Fibroblast of skin of scalp (primary cell): ENCODE measurements around the gene ACACA.
"Not testable (repeated sequence)": the region's sequence is repeated elsewhere in the genome, so short reads cannot be mapped to it uniquely, and the experiment has no call there.

ENCODE experiments used
- DNase-seq: peaks from one replicate; pipeline ENCODE4 v3.0.0-alpha.2; 2013

The ACACA gene

DNA sequence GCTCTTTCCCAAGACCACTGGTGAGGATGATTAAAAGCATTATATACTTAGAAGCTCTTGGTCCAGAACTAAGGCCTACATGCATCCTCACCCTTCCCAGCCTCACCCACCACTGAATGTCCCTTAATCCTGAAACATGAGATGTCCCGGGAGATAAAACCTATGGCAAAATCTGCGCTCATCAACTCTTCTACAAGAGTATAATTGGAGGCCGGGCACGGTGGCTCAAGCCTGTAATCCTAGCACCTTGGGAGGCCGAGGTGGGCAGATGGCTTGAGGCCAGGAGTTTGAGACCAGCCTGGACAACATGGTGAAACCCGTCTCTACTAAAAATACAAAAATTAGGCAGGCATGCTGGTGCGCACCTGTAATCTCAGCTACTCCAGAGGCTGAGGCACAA lies 13.3 kb downstream of the ACACA start:
- DNase-seq, result no peak

DNA sequence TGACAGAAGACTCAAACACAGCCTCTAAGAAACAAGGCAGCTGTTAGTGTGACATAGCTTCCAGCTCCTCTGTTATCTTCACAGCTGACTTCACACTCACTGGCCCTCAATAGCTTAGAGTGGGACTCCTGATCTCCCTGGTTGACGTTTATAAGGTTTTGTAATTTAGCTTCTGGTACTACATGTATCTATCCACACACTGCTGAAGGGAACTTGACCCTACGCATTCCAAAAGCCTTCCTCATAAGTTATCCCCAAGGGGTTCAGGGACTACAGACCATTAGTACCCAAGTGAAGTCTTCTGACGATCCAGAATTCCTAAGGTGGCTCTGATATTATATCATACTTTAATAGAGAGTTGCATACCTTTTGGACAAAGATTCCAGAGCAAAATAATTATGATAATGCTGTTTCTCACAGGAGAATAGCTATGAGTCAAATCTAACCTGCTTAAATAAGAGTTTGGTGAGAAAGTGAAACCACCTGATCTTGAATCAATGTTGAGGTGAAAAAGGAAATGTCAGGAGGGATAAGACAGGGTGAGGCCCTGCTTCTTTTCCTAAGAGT lies 14.5 kb downstream of the ACACA start:
- DNase-seq, result peak; percentile 80

DNA sequence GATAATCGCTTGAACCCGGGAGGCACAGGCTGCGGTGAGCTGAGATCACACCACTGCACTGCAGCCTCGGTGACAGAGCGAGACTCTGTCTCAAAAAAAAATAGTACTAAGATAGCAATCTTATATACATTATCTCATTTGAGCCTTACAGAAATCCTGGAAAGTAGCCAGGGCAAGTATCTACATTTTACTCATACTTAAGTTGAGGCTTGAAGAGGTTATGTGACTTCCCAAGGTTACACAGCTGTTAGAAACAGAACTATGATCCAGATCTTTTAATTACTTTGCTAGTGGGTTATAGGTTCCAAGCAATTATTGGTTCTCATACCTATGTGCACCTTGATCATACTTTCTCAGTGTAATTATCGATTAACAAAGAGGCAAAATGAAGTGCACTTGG lies 15.5 kb downstream of the ACACA start:
- DNase-seq, result peak; percentile 44

DNA sequence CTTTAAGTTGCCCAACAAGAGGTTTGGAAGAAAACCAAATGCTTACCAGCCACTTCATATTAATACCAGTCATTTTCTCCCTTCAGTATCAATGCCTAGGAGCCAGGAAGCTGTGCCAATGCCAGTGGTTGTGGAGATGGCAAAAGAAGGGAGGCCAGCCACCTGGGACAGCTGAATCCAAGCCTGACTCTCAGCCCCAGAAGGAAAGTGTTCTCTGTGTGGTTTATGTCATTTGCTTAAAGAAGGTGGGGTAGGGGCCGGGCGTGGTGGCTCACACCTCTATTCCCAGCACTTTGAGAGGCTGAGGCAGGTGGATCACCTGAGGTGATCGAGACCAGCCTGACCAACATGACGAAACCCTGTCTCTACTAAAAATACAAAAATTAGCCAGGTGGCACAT lies 17.5 kb downstream of the ACACA start:
- DNase-seq, result no peak

DNA sequence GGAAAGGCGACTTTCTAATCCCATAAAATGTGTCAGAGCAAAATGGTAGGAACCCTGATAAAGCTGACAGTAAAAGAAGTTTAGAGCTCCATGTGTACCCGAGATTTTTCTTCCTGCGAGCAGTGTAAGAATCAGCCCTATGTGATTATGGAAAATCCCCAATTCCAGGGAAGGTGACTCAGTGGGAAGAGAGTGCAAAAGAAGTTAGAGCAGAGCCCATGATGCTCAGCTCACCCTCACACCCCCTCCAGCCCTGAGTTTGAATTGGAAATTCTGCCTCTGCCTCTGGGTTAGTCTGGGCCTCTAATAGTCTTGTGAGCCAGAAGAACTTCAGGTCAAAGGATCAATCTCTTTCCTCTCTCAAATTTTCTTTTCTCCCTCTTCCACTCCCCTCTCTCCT lies 18.4 kb downstream of the ACACA start:
- peak; percentile 38 for DNase-seq

DNA sequence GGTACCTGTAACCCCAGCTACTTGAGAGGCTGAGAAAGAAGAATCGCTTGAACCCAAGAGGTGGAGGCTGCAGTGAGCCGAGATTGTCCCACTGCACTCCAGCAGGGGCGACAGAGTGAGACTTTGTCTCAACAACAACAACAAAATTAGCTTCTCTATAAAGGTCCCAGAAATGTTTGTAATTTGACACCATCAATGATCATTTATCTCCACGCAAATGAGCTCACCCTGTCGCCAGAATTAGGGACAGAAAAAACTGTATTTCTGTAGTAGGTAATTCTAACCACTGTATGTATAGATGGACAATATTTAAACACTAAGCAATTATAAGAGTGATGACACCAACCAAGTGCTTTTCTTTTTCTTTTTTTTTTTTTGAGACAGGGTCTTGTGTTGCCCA lies 20.2 kb downstream of the ACACA start:
- DNase-seq, result no peak

DNA sequence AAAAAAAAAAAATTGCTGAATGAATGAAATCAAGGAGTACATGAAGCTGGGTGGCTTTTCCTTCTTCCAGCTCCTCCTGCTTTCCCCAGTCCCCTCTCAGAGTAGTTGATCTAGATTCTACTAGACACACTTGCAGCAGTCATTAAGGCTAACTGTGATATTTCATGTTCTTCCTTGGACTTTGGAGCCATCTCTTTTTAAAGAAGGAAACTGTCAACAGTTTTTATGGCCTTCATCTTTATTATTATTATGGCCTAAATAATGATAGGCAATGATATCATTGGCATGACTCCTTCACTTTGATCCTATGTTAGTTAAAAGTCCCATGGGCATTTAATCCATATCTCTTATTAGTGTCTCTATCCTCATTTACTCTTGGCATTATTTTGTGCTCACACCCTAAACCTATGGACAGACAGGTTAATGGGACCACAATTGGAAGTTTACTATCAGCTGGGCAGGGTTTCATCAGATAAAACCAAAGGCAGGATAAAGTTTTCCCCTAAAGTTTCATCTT lies 21.1 kb downstream of the ACACA start:
- DNase-seq, result no peak

DNA sequence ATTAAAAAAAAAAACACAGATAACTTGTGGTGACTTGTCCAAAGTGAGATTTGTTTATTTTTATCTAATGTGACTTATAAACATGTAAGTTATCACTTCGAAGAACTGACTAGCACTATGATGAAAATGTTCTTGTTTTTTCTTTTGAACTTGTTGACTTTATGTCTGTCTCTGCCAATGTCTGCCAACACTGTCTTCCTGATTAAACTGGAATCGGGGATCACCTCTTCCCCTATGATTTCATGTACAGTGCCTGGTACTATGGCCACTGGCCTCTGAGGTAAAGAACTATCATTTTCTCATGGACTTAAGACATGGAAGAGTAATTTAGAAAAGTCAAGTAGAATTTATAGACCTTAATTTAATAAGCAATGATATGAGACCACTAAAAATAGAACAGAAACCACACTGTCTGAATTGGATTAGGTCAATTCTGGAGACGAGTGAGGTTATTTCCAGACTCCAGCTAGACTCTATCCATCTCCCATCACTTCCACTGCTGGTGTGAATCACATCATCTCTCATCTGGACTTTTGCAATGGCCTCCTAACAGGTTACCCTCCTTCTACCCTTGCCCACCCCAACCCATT lies 22.0 kb downstream of the ACACA start:
- DNase-seq, result no peak

DNA sequence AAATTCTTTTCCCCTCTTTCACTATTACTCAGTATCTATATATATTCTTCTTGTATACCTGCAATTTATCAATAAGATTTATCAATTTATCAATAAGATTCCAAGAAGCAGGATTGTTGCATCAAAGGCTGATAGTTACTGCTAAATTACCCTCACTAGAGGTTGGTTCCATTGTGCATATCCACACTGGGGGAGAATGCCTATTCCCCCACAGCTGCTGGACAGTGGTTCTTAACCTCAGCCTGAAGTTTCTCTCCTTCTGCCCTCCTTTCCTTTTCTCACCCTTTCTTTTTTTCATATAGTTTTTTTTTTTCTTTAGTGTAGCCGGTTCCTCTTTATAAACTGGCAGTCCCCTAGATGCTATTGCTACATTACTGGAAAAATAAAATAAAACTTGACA lies 24.6 kb downstream of the ACACA start:
- DNase-seq, result no peak

DNA sequence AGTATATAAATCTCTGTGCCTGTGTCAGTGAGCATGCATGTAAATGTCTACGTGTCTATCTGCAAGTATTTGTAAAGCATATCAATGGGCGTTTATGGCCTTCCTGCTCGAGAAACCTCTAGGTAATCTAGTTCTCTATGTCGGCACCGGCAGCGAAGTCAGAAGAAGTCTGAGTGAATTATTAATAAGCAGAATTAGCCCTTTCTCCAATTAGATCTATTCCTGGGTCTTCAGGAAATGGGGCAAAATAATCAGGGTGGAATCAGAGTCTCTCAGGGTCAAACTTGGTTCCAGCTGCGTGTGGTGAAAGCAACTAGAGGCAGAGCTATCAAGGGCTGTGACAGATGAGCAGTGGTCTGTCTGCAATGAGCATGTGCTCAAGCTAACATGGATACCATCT lies 30.9 kb downstream of the ACACA start, which contains the start of gene C17orf78:
Gene C17orf78 (plus strand): TSS at position 280 of the 400 bp plus-strand sequence. CDS start 108 bp downstream, at position 388.
- DNase-seq, result no peak

DNA sequence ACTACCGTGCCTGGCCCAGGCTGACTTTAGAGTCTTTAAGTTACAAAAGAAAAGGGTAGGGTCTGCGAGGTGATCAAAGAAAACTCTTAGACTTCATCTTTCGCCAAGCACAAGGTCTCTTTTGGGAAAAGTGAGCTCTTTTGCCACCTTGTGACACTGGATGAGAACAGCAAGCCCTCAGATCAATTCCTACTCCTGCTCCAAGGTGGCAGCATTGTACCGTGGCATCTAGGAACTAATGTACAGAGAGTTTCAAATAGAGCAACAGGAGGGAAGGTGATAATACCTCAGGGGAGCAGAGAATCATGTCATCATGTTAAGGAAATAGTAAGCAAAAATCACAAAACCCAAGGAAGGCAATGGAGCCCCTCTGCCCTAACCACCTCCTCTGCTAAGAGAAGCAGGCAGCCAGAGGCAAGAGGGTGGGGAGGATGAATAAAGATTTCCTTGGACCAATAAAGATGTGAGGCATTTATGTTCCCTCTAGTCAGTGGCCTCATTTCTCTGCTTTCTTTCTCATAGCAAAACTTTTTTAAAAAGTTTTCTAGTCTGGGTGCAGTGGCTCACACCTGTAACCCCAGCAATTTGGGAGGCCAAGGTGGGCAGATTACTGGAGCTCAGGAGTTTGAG lies 33.0 kb downstream of the ACACA start:
- peak; percentile 78 for DNase-seq

DNA sequence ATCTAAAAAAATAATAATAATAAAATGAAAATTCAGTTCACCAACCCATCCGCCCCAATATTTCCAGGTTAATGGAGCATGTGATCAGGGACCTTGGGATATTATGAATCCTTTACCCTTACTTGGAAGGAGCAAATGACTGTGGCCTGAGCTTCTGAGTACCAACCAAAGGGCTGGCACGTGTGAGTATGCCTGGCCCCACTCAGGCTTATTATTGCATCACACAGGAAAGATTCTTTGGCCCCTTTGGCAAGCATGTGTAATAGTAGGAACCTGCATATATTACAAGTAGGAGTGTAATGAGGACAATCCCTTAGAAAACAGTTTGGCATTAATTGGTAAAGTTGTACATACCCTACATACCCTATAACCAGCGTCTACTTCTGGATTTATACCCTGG lies 38.1 kb downstream of the ACACA start:
- peak; percentile 17 for DNase-seq

DNA sequence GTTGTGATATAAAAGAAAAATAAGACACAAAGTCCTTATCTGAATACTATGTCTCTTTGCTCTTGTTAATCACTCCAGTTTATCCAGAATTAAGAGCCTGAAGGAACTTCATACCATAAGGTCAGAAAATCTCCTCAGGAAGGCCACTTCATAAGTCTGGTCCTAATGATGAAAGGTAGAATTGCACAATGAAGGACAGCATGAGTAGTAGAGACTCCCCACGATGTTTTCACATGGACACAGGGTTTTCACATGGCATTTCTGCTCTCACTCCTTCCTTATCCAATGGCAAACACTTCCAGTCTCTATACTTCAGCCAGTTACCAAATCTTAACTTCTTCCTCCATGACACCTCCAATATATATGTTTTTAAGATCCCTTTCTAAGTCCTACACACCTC lies 41.0 kb downstream of the ACACA start:
- no peak for DNase-seq

DNA sequence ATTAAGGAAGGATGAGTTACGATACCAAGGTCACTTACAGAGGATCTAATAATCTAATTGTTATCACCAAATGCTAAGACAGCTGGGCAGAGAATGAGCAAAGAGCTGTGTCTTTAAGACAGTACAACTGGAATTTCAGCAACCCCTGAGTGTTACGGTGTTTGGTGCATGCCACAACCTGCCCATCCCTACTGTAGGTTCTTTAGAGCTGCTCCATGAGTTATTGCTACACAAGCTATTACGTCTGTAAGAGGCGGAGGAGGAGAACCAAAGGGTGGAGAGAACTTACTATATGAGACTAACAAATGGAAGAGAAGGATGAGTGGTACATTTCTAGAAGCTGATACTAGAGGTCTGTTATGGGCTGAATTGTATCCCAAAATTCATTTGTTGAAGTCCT lies 45.1 kb downstream of the ACACA start:
- DNase-seq, result no peak

DNA sequence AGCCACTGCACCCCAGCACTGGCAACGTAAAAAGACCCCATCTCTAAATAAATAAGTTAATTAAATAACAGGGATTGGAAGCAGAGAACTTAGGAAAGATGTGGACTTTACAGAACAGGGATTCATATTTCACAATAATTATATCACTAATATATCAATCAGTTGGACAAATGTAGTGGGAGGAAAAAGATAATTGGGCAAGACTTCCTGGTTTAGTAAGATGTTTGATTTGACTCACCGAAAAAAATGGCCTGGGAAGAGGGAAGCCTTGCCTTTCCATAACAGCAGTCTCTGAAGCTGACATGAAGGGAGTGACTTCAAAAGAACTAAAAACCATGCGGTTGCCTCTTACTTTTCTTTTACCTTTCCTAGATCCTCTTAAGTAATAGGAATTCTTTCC lies 46.0 kb downstream of the ACACA start:
- no peak for DNase-seq

DNA sequence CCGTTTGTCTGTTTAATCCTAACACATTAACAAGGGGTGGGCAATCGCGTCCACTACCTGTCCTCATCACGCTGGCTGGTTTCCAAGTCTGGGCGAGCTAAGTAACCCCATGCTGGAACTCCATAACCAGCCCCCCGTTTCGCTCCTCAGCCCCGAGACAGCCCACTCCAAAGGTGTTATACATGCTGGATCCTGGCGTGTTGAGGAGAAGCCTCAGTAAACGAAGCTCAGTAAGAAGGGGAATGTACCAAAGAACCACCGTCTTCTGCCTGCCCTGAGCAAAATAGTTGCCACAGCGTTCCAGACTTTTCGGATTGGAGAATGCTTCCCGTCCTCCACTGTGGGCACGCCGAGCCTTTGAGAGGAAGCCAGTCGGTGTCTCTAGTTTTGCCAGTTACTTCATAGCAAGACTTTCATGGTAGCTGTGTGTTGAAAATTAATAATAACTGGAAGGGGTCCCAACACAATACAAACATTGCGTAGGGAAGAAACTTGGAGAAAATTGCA lies 46.9 kb downstream of the ACACA start:
- no peak for DNase-seq

DNA sequence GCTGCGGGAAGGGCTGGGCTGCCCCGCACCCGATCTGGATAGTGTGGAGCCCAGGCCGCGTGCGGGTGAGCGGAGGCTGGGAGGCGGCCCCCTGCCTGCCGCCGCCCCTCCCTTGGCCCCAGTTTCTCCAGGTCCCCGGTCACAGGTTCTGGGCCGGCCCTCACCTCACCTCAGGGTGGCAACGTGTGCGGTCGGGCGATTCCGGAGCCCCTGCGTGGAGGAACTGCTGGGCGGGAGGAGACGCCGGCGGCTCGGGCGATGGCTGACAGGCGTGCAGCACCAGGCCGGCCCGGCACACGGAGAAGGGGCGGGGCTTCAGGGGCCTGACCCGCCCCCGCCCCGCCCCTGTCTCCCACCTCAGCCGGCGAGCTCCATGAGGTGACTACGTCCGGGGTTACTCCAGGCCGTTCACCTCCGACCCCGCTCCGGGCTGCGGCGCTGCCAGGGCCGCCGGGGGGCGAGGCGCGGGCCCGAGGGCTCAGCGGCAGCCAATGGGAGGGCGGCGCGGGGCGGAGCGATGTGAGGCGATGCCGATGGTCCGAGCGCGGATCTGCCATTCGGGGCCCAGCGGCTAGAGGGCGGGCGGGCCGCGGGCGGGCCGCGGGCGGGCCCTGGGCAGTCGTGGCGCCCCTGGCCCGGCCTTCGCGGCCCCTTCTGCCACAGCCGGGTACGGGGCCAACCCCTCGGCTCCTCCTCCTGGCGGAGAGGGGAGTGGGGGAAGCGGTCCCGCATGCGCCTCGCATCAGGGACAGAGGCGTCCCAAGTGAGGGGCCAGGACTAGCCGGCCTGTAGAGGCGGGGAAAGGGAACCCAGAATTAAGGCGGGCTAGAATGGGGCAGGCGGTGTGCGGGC lies 47.6 kb downstream of the ACACA start:
- DNase-seq, result peak; percentile 91

DNA sequence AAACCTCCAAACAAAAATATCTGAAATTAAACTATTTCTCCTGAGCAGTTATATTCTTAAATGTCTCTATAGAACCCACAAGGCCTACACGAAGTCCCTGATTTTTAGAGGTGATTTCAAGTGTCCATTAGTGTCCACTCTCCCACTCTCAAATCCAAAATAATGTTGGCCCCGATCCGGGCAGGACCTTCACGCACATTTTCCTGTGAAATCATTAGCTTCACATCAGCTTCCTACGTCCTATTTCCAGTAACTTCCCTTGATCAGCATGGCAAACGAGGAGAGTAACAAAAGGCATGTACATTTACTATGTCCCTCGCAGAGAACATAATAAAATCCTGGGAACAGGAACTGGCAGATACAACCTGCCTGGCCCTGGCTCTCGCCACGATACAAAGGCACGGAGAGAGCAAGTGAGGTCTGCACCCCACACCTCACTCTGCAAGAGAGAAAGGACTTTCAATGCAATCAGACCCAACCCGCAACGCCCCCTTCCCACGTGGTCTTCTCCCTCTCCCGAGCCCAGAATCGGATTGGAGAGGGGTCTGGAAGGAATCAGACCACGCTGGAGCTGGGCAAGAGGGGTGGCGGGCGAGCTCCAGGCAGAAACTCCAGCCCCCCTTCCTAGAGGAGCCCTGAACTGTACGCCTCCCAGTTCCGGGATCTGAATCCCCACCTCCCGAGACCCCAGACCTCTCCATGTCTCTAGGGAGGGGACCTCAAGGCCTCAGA lies 48.4 kb downstream of the ACACA start:
- DNase-seq, result peak; percentile 46

DNA sequence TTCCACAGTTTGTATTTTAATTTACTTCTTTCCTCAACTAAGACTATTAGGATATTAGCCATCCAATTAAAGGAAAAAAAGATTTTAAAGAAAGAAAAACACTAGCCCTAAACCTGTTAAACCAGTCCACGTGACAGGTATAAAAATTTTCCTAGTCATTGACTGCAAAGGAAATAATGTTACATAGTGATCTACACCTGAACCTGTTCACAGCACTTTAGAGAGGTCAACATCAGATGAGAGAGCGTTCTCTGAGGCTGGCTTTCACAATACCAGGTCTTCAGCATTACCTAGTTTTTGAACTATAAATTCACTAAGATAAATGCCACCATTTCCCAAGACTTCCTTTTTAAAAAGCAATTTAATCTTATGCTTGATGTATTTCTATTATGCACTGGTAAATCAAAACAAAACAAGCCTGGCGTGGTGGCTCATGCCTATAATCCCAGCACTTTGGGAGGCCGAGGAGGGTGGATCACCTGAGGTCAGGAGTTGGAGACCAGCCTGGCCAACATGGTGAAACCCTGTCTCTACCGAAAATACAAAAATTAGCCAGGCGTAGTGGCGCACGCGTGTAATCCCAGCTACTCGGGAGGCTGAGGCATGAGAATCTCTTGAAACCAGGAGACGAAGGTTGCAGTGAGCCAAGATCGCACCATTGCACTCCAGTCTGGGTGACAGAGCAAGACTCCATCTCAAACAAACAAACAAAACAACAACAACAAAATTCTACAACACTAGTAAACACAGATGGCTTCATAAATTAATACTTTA lies 49.7 kb downstream of the ACACA start:
- DNase-seq, result not testable (repeated sequence)

DNA sequence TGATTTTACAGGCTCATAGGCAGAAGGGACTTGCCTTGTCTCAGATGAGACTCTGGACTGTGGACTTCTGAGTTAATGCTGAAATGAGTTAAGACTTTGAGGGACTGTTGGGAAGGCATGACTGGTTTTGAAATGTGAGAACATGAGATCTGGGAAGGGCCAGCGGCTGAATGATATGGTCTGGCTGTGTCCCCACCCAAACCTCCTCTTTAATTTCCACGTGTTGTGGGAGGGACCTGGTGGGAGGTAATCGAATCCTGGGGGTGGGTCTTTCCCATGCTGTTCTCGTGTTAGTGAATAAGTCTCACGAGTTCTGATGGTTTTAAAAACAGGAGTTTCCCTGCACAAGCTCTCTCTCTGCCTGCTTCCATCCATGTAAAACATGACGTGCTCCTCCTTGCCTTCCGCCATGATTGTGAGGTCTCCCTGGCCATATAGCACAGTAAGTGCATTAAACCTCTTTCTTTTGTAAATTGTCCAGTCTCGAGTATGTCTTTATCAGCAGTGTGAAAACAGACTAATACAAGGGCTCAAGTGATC lies 59.7 kb downstream of the ACACA start:
- not testable (repeated sequence) for DNase-seq

DNA sequence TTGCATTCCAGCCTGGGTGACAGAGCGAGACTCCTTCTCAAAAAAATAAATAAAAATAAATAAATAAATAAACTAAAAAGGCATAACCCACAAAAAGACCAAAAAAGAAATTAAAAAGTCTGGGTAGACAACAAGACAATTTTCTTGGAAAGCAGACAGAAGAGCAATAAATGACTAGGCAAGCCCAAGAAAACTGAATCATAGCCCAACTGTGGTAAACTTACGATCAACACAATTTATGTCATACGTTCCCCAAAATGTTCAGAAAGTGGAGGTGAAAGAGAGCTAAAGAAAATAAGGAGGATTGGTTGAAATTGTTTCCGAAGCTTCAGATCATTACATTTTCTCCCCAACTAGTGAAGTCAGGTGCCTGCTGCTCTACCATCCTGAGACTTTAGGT lies 62.1 kb downstream of the ACACA start:
- no peak for DNase-seq
